Mononuclear cell (primary cell): ENCODE measurements around the gene SPTSSB. TPM values are rescaled to one million over a fixed set of nuclear protein-coding genes. Genes with fewer than 3 reads are reported as not detected.

Experiments used
- H3K27me3 ChIP-seq: 2 replicates; pipeline ENCODE4 v1.6.0; 2011; ENCODE audit warnings: low read length, control low read depth; ENCODE audit not compliant: insufficient read depth
- H3K4me1 ChIP-seq: 2 replicates; pipeline ENCODE4 v1.5.1; 2011; ENCODE audit warnings: mild to moderate bottlenecking, low read length, control low read depth; ENCODE audit not compliant: insufficient read depth
- H3K4me3 ChIP-seq: 2 replicates; pipeline ENCODE4 v1.5.1; 2011; ENCODE audit warnings: mild to moderate bottlenecking, low read length, moderate library complexity
- H3K9me3 ChIP-seq: 2 replicates; pipeline ENCODE4 v1.5.1; 2011; ENCODE audit warnings: low read depth, mild to moderate bottlenecking, control low read depth, low read length
- total RNA-seq: library from RNA; depleted of rRNA; stranded (reverse); fragments of >200 nt; gene quantifications from one replicate; pipeline ENCODE4 v1.2.3, GENCODE V29; 2012

The SPTSSB gene
- total RNA-seq, 1 donor = 0.31 TPM

- Histone ChIP-seq H3K9me3 (peaks cover 11% of the 10 kb centered on the region), H3K27me3 (no peaks in the 10 kb centered on the region), H3K4me1 (no peaks in the 10 kb centered on the region), H3K4me3 (no peak overlapping the region)
Measured at GRCh38 chr3:161295325-161295724, 76.0 kb downstream of the SPTSSB start.

Other genes with a start within 250 kb of the SPTSSB start
- gene NMD3, start 150.2 kb downstream of the SPTSSB start, total RNA-seq = 87.6 TPM
- 0.10 TPM for gene OTOL1, start 125.3 kb upstream of the SPTSSB start, total RNA-seq